Measurements from ENCODE around the gene ARHGAP15.

ARHGAP15 gene

GRCh38 chr2:143513081-143513480, 383.9 kb downstream of the ARHGAP15 start:
- no peak overlapping the region for H3K4me3 ChIP-seq (ENCODE audit: low read length)
- H3K27me3 ChIP-seq (ENCODE audit: control insufficient read depth, insufficient read depth, low read length) = no peaks in the 10 kb centered on the region
- no peaks in the 10 kb centered on the region for H3K36me3 ChIP-seq (ENCODE audit: control insufficient read depth, insufficient read depth, low read length)
- no peaks in the 10 kb centered on the region for H3K4me1 ChIP-seq (ENCODE audit: control insufficient read depth, insufficient read depth, low read length)
- H3K9ac ChIP-seq (ENCODE audit: low read length) = no peak overlapping the region
- H3K27ac ChIP-seq (ENCODE audit: low read depth, low read length) = no peak overlapping the region

GRCh38 chr2:143514413-143514812, 385.2 kb downstream of the ARHGAP15 start:
- no peaks in the 10 kb centered on the region for H3K4me1 ChIP-seq (ENCODE audit: control insufficient read depth, insufficient read depth, low read length)
- no peak overlapping the region for H3K4me3 ChIP-seq (ENCODE audit: low read length)
- H3K9ac ChIP-seq (ENCODE audit: low read length) = no peak overlapping the region
- no peaks in the 10 kb centered on the region for H3K27me3 ChIP-seq (ENCODE audit: control insufficient read depth, insufficient read depth, low read length)
- H3K36me3 ChIP-seq (ENCODE audit: control insufficient read depth, insufficient read depth, low read length) = no peaks in the 10 kb centered on the region
- no peak overlapping the region for H3K27ac ChIP-seq (ENCODE audit: low read depth, low read length)

GRCh38 chr2:143515318-143515717, 386.1 kb downstream of the ARHGAP15 start:
- Histone ChIP-seq H3K9ac (ENCODE audit: low read length) (no peak overlapping the region), H3K36me3 (ENCODE audit: control insufficient read depth, insufficient read depth, low read length) (no peaks in the 10 kb centered on the region), H3K4me1 (ENCODE audit: control insufficient read depth, insufficient read depth, low read length) (no peaks in the 10 kb centered on the region), H3K27ac (ENCODE audit: low read depth, low read length) (no peak overlapping the region), H3K4me3 (ENCODE audit: low read length) (no peak overlapping the region), H3K27me3 (ENCODE audit: control insufficient read depth, insufficient read depth, low read length) (no peaks in the 10 kb centered on the region)

- Histone ChIP-seq H3K4me3 (ENCODE audit: low read length) (no peak overlapping the region), H3K9ac (ENCODE audit: low read length) (no peak overlapping the region), H3K27me3 (ENCODE audit: control insufficient read depth, insufficient read depth, low read length) (no peaks in the 10 kb centered on the region), H3K36me3 (ENCODE audit: control insufficient read depth, insufficient read depth, low read length) (no peaks in the 10 kb centered on the region), H3K4me1 (ENCODE audit: control insufficient read depth, insufficient read depth, low read length) (peaks cover 6% of the 10 kb centered on the region), H3K27ac (ENCODE audit: low read depth, low read length) (no peak overlapping the region)
These were observed 390.3 kb downstream of the ARHGAP15 start for GRCh38 chr2:143519521-143519920.

- no peaks in the 10 kb centered on the region for H3K36me3 ChIP-seq (ENCODE audit: control insufficient read depth, insufficient read depth, low read length)
- H3K4me1 ChIP-seq (ENCODE audit: control insufficient read depth, insufficient read depth, low read length) = peaks cover 6% of the 10 kb centered on the region
- H3K27ac ChIP-seq (ENCODE audit: low read depth, low read length) = no peak overlapping the region
- H3K4me3 ChIP-seq (ENCODE audit: low read length) = no peak overlapping the region
- H3K27me3 ChIP-seq (ENCODE audit: control insufficient read depth, insufficient read depth, low read length) = no peaks in the 10 kb centered on the region
- H3K9ac ChIP-seq (ENCODE audit: low read length) = no peak overlapping the region
These were observed 392.2 kb downstream of the ARHGAP15 start for GRCh38 chr2:143521396-143521795.

- H3K36me3 ChIP-seq (ENCODE audit: control insufficient read depth, insufficient read depth, low read length) = no peaks in the 10 kb centered on the region
- no peak overlapping the region for H3K27ac ChIP-seq (ENCODE audit: low read depth, low read length)
- peaks cover 6% of the 10 kb centered on the region for H3K4me1 ChIP-seq (ENCODE audit: control insufficient read depth, insufficient read depth, low read length)
- no peak overlapping the region for H3K4me3 ChIP-seq (ENCODE audit: low read length)
- H3K27me3 ChIP-seq (ENCODE audit: control insufficient read depth, insufficient read depth, low read length) = no peaks in the 10 kb centered on the region
- H3K9ac ChIP-seq (ENCODE audit: low read length) = no peak overlapping the region
These were observed 393.5 kb downstream of the ARHGAP15 start for GRCh38 chr2:143522699-143523098.

GRCh38 chr2:143524119-143524553, 394.9 kb downstream of the ARHGAP15 start:
- no peaks in the 10 kb centered on the region for H3K27me3 ChIP-seq (ENCODE audit: control insufficient read depth, insufficient read depth, low read length)
- no peaks in the 10 kb centered on the region for H3K36me3 ChIP-seq (ENCODE audit: control insufficient read depth, insufficient read depth, low read length)
- H3K4me1 ChIP-seq (ENCODE audit: control insufficient read depth, insufficient read depth, low read length) = peaks cover 6% of the 10 kb centered on the region
- H3K27ac ChIP-seq (ENCODE audit: low read depth, low read length) = no peak overlapping the region
- H3K9ac ChIP-seq (ENCODE audit: low read length) = no peak overlapping the region
- H3K4me3 ChIP-seq (ENCODE audit: low read length) = no peak overlapping the region

- Histone ChIP-seq H3K27ac (ENCODE audit: low read depth, low read length) (no peak overlapping the region), H3K9ac (ENCODE audit: low read length) (no peak overlapping the region), H3K4me1 (ENCODE audit: control insufficient read depth, insufficient read depth, low read length) (peaks cover 6% of the 10 kb centered on the region), H3K27me3 (ENCODE audit: control insufficient read depth, insufficient read depth, low read length) (no peaks in the 10 kb centered on the region), H3K36me3 (ENCODE audit: control insufficient read depth, insufficient read depth, low read length) (no peaks in the 10 kb centered on the region), H3K4me3 (ENCODE audit: low read length) (no peak overlapping the region)
These were observed 395.6 kb downstream of the ARHGAP15 start for GRCh38 chr2:143524559-143525401.

- Histone ChIP-seq H3K4me3 (ENCODE audit: low read length) (no peak overlapping the region), H3K27ac (ENCODE audit: low read depth, low read length) (no peak overlapping the region), H3K4me1 (ENCODE audit: control insufficient read depth, insufficient read depth, low read length) (peaks cover 6% of the 10 kb centered on the region), H3K36me3 (ENCODE audit: control insufficient read depth, insufficient read depth, low read length) (no peaks in the 10 kb centered on the region), H3K9ac (ENCODE audit: low read length) (no peak overlapping the region), H3K27me3 (ENCODE audit: control insufficient read depth, insufficient read depth, low read length) (no peaks in the 10 kb centered on the region)
These were observed 396.2 kb downstream of the ARHGAP15 start for GRCh38 chr2:143525402-143525860.

GRCh38 chr2:143526498-143526897, 397.3 kb downstream of the ARHGAP15 start:
- Histone ChIP-seq H3K27me3 (ENCODE audit: control insufficient read depth, insufficient read depth, low read length) (no peaks in the 10 kb centered on the region), H3K4me3 (ENCODE audit: low read length) (no peak overlapping the region), H3K4me1 (ENCODE audit: control insufficient read depth, insufficient read depth, low read length) (peaks cover 6% of the 10 kb centered on the region), H3K9ac (ENCODE audit: low read length) (no peak overlapping the region), H3K27ac (ENCODE audit: low read depth, low read length) (no peak overlapping the region), H3K36me3 (ENCODE audit: control insufficient read depth, insufficient read depth, low read length) (no peaks in the 10 kb centered on the region)

- no peaks in the 10 kb centered on the region for H3K36me3 ChIP-seq (ENCODE audit: control insufficient read depth, insufficient read depth, low read length)
- H3K9ac ChIP-seq (ENCODE audit: low read length) = no peak overlapping the region
- H3K4me3 ChIP-seq (ENCODE audit: low read length) = no peak overlapping the region
- no peaks in the 10 kb centered on the region for H3K27me3 ChIP-seq (ENCODE audit: control insufficient read depth, insufficient read depth, low read length)
- peaks cover 6% of the 10 kb centered on the region for H3K4me1 ChIP-seq (ENCODE audit: control insufficient read depth, insufficient read depth, low read length)
- no peak overlapping the region for H3K27ac ChIP-seq (ENCODE audit: low read depth, low read length)
These were observed 398.8 kb downstream of the ARHGAP15 start for GRCh38 chr2:143528021-143528420.

GRCh38 chr2:143529118-143529720, 400.0 kb downstream of the ARHGAP15 start:
- Histone ChIP-seq H3K27ac (ENCODE audit: low read depth, low read length) (no peak overlapping the region), H3K4me1 (ENCODE audit: control insufficient read depth, insufficient read depth, low read length) (peaks cover 1% of the 10 kb centered on the region), H3K9ac (ENCODE audit: low read length) (no peak overlapping the region), H3K4me3 (ENCODE audit: low read length) (no peak overlapping the region), H3K36me3 (ENCODE audit: control insufficient read depth, insufficient read depth, low read length) (peaks cover 2% of the 10 kb centered on the region), H3K27me3 (ENCODE audit: control insufficient read depth, insufficient read depth, low read length) (no peaks in the 10 kb centered on the region)
